ENCODE results near the gene KLF17. TPM values are rescaled to one million over a fixed set of nuclear protein-coding genes. Genes with fewer than 3 reads are reported as not detected.

KLF17 gene, protein sequence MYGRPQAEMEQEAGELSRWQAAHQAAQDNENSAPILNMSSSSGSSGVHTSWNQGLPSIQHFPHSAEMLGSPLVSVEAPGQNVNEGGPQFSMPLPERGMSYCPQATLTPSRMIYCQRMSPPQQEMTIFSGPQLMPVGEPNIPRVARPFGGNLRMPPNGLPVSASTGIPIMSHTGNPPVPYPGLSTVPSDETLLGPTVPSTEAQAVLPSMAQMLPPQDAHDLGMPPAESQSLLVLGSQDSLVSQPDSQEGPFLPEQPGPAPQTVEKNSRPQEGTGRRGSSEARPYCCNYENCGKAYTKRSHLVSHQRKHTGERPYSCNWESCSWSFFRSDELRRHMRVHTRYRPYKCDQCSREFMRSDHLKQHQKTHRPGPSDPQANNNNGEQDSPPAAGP
- 0.05 TPM in 1 of 2 replicates, not detected in the other for total RNA-seq

GRCh38 chr1:44118682-44119081 lies at the start of gene KLF17:
Gene KLF17 (plus strand): TSS chr1:44118821. CDS start chr1:44118908, 87 bp downstream.

DNA sequence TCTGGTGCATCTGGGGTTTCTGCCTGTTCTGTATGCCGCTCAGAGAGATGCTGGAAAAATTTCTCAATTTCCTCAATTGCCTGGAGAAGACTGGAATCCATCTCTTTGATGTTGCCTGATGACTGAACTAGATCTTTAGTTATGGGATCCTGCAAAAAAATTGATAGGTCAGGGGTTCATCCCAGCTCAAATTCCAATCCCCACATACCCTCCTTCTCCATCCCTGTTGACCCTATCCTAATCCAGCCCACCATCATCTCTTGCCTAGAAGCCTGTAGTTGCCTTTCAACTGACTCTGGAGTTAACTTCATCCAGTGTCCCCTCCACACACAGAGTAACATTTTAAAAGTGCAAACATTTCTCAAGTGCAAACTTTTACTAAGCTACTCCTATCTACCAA lies 22.9 kb downstream of the KLF17 start, which contains the start of gene KLF18:
Gene KLF18, minus strand, starts transcription at position 101 of the 400 bp plus-strand sequence. Its CDS starts 0 bp downstream, at position 101.

Other genes with a start within 250 kb of the KLF17 start
- gene ARTN, start 185.0 kb upstream of the KLF17 start, total RNA-seq = 0.30 TPM in 1 of 2 replicates, not detected in the other
- 19.0 and 27.9 TPM in 2 replicates for gene IPO13, start 171.9 kb upstream of the KLF17 start, total RNA-seq
- gene DPH2, start 148.8 kb upstream of the KLF17 start, total RNA-seq = 13.4 and 19.6 TPM in 2 replicates
- 74.9 and 154 TPM in 2 replicates for gene ATP6V0B, start 143.9 kb upstream of the KLF17 start, total RNA-seq
- 78.9 and 84.0 TPM in 2 replicates for gene B4GALT2, start 139.6 kb upstream of the KLF17 start, total RNA-seq
- gene CCDC24, start 127.2 kb upstream of the KLF17 start, total RNA-seq = 3.3 and 4.8 TPM in 2 replicates
- gene SLC6A9, start 87.4 kb upstream of the KLF17 start, total RNA-seq = 7.7 and 11.0 TPM in 2 replicates
- not detected in 2 replicates for gene KLF18, start 22.8 kb downstream of the KLF17 start, total RNA-seq
- 11.3 and 18.1 TPM in 2 replicates for gene DMAP1, start 94.7 kb downstream of the KLF17 start, total RNA-seq
- 41.1 and 43.1 TPM in 2 replicates for gene ERI3, start 236.4 kb downstream of the KLF17 start, total RNA-seq